Ovary (tissue), 3 donors: Measurements from ENCODE around the gene SYVN1.

Source experiments
- EP300 ChIP-seq: sonication (generic); formaldehyde crosslinking; IDR thresholded peaks from one replicate; pipeline ENCODE4 v1.6.1; 2017; ENCODE audit warnings: antibody characterized with exemption
- TF ChIP-seq, protein P1 (sequence below), 3 donors: fragments of 450-650 bp in 2 of 3; fragments of 200-600 bp in 1 of 3; IDR thresholded peaks; one replicate each; pipeline versions ENCODE4 v1.5.1 to v1.8.0; 2016 to 2022; ENCODE audit warnings: antibody characterized with exemption in 3 of 3, mild to moderate bottlenecking in 1 of 3
- donor health status: DM: no; HTN: no; CAD: no.

DNA sequence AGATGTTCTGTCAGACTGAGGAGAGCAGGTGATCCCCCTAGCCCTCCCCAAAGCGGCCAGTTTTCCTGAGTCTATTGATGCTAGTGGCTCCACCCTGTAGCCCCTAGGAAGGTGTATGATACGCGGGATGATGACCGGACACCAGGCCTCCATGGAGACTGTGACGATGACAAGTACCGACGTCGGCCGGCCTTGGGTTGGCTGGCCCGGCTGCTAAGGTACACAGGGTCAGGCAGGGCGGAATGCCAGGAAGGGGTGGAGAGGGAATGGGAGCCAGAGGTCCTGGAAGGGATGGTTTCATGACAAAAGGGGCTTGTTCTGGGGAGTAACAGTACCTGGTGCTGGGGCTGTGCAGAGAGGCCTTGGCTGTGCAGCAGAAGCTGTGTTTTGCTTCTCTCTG is 47.1 kb downstream of the SYVN1 start:
- TF ChIP-seq, protein P1, sequence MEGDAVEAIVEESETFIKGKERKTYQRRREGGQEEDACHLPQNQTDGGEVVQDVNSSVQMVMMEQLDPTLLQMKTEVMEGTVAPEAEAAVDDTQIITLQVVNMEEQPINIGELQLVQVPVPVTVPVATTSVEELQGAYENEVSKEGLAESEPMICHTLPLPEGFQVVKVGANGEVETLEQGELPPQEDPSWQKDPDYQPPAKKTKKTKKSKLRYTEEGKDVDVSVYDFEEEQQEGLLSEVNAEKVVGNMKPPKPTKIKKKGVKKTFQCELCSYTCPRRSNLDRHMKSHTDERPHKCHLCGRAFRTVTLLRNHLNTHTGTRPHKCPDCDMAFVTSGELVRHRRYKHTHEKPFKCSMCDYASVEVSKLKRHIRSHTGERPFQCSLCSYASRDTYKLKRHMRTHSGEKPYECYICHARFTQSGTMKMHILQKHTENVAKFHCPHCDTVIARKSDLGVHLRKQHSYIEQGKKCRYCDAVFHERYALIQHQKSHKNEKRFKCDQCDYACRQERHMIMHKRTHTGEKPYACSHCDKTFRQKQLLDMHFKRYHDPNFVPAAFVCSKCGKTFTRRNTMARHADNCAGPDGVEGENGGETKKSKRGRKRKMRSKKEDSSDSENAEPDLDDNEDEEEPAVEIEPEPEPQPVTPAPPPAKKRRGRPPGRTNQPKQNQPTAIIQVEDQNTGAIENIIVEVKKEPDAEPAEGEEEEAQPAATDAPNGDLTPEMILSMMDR (IDR thresholded peaks at IDR 0.05), result no peak
- TF ChIP-seq EP300, result no peak
